ENCODE measurements around the gene PRG2. TPM values are rescaled to one million over a fixed set of nuclear protein-coding genes. Genes with fewer than 3 reads are reported as not detected.

Gene PRG2
- total and polyA plus RNA-seq, 2 experiments from 2014 or later, result not detected

DNA sequence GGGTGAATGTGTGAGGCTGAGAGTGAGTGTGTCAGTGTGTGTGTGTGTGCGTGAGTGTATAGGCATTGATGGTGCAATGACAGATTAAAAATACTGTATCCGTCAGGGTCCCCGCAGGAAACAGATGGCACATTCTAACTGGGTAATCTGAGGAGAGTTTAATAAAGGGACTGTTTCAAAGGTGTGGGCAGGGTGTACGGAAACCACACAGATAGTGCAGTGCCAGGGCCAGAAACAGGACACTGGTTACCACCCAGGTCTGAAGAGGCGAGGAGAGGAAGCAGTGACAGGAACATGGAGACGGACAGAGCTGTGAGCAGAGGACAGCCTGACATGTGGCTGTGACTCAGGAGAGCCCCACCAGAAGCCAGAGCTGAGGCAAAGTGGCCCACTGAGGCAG, 35.8 kb downstream of the PRG2 start:
- Histone ChIP-seq H3K79me2 (no peaks in the 10 kb centered on the region), H3K36me3 (replicated peaks; ENCODE audit: insufficient read depth, low read depth) (no peaks in the 10 kb centered on the region), H3K27me3 (no peaks in the 10 kb centered on the region), H3K4me3 (no peak overlapping the region), H3K4me1 (ENCODE audit: insufficient read depth) (no peaks in the 10 kb centered on the region), H3K9me2 (replicated peaks; ENCODE audit: insufficient read depth) (no peaks in the 10 kb centered on the region), H2AFZ (no peak overlapping the region), H4K20me1 (ENCODE audit: insufficient read depth, poor library complexity, severe bottlenecking) (no peaks in the 10 kb centered on the region), H3K4me2 (no peak overlapping the region), H3K27ac (no peak overlapping the region), H3K9me3 (ENCODE audit: low read depth) (no peaks in the 10 kb centered on the region)
- 86% methylated on average over 6 of the region's 6 CpGs for WGBS (ENCODE audit: low lambda C conversion rate, missing lambda C conversion rate)
- DNase-seq (ENCODE audit: low spot score), result no peak
- TF ChIP-seq CTCF (IDR thresholded peaks at IDR 0.05; ENCODE audit: poor library complexity), result no peak
- TF ChIP-seq EZH2 (IDR thresholded peaks at IDR 0.05; ENCODE audit: borderline replicate concordance), result no peak
- no peak for TF ChIP-seq EZH2phosphoT487 (IDR thresholded peaks at IDR 0.05; ENCODE audit: low read depth, severe bottlenecking, unreplicated experiment)

DNA sequence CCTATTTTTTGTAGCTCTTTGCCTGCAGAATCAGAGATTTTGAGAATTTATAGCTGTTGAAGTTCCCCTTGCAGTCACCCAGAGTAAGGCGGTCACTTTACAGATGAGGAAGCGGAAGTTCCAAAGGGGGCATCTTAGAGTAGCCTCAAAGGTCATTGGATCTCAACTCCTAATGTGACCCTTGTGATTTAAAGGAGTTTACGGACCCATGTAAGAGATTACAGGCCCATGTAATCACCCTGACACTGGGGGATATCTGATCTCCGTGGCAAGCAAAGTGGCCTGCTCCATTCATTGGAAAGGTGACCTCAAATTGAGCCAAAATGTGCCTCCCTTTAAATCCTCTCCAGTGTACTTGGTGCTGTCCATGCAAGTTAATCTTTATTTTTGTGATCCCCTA, 36.6 kb downstream of the PRG2 start:
- Histone ChIP-seq H3K36me3 (replicated peaks; ENCODE audit: insufficient read depth, low read depth) (no peaks in the 10 kb centered on the region), H3K27ac (no peak overlapping the region), H2AFZ (no peak overlapping the region), H3K9me2 (replicated peaks; ENCODE audit: insufficient read depth) (no peaks in the 10 kb centered on the region), H3K4me1 (ENCODE audit: insufficient read depth) (no peaks in the 10 kb centered on the region), H4K20me1 (ENCODE audit: insufficient read depth, poor library complexity, severe bottlenecking) (no peaks in the 10 kb centered on the region), H3K27me3 (no peaks in the 10 kb centered on the region), H3K9me3 (ENCODE audit: low read depth) (no peaks in the 10 kb centered on the region), H3K79me2 (no peaks in the 10 kb centered on the region), H3K4me3 (no peak overlapping the region), H3K4me2 (no peak overlapping the region)
- no peak for DNase-seq (ENCODE audit: low spot score)
- TF ChIP-seq CTCF (IDR thresholded peaks at IDR 0.05; ENCODE audit: poor library complexity) (no peak), EZH2 (IDR thresholded peaks at IDR 0.05; ENCODE audit: borderline replicate concordance) (no peak), EZH2phosphoT487 (IDR thresholded peaks at IDR 0.05; ENCODE audit: low read depth, severe bottlenecking, unreplicated experiment) (no peak)
- WGBS (ENCODE audit: low lambda C conversion rate, missing lambda C conversion rate), result 74% methylated on average over 4 of the region's 4 CpGs

DNA sequence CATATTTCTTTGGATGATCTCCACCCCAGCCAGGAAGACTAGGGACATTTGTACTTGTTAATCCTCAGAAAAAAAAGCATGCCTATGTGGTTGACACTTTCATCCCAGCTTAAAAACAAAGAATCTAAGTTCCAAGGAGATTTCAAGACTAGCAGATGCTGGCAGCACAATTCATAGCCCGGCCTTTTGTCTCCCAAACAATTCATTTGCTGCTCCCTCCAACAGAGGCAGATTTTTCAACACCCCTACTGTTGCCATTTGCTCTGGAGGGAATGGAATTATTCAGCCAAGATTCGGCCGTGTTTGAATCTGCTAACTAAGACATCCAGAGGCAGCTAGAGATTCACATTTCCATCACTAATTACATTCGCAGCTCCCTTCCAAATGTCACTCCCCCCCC, 37.0 kb downstream of the PRG2 start:
- Histone ChIP-seq H3K27ac (no peak overlapping the region), H2AFZ (no peak overlapping the region), H3K79me2 (no peaks in the 10 kb centered on the region), H3K36me3 (replicated peaks; ENCODE audit: insufficient read depth, low read depth) (no peaks in the 10 kb centered on the region), H3K9me3 (ENCODE audit: low read depth) (no peaks in the 10 kb centered on the region), H3K27me3 (no peaks in the 10 kb centered on the region), H3K4me3 (no peak overlapping the region), H4K20me1 (ENCODE audit: insufficient read depth, poor library complexity, severe bottlenecking) (no peaks in the 10 kb centered on the region), H3K4me1 (ENCODE audit: insufficient read depth) (no peaks in the 10 kb centered on the region), H3K4me2 (no peak overlapping the region), H3K9me2 (replicated peaks; ENCODE audit: insufficient read depth) (no peaks in the 10 kb centered on the region)
- TF ChIP-seq EZH2phosphoT487 (IDR thresholded peaks at IDR 0.05; ENCODE audit: low read depth, severe bottlenecking, unreplicated experiment), result no peak
- TF ChIP-seq EZH2 (IDR thresholded peaks at IDR 0.05; ENCODE audit: borderline replicate concordance), result no peak
- no peak for TF ChIP-seq CTCF (IDR thresholded peaks at IDR 0.05; ENCODE audit: poor library complexity)
- 60% methylated on average over 3 of the region's 4 CpGs for WGBS (ENCODE audit: low lambda C conversion rate, missing lambda C conversion rate)
- DNase-seq (ENCODE audit: low spot score), result no peak

DNA sequence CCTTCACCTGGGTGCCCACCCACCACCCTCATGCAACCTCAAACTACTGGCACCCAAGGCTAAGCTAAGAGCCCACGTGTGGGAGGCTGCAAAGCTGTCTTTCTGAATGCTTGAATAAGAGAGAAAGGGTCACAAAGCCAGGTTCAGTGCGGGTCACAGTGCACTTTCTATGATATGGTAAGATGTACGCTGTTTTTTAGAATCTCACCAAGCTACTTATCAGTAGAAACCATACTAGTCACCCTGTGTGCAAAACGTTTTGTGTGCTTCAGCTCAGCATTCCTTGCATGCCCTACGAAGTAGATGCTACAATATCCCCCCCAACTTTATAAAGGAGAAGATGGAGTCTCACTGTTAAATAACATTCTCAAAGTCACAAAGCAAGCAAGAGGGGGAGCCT, 37.4 kb downstream of the PRG2 start:
- Histone ChIP-seq H3K4me2 (no peak overlapping the region), H2AFZ (no peak overlapping the region), H3K27ac (no peak overlapping the region), H3K79me2 (no peaks in the 10 kb centered on the region), H3K9me2 (replicated peaks; ENCODE audit: insufficient read depth) (no peaks in the 10 kb centered on the region), H3K36me3 (replicated peaks; ENCODE audit: insufficient read depth, low read depth) (no peaks in the 10 kb centered on the region), H4K20me1 (ENCODE audit: insufficient read depth, poor library complexity, severe bottlenecking) (no peaks in the 10 kb centered on the region), H3K4me3 (no peak overlapping the region), H3K4me1 (ENCODE audit: insufficient read depth) (no peaks in the 10 kb centered on the region), H3K9me3 (ENCODE audit: low read depth) (no peaks in the 10 kb centered on the region), H3K27me3 (no peaks in the 10 kb centered on the region)
- DNase-seq (ENCODE audit: low spot score), result no peak
- WGBS (ENCODE audit: low lambda C conversion rate, missing lambda C conversion rate), result 60% methylated on average over 5 of the region's 5 CpGs
- TF ChIP-seq EZH2 (IDR thresholded peaks at IDR 0.05; ENCODE audit: borderline replicate concordance) (no peak), CTCF (IDR thresholded peaks at IDR 0.05; ENCODE audit: poor library complexity) (no peak)
